BJ (cell line): ENCODE results near the gene RAD21L1. TPM values are rescaled to one million over a fixed set of nuclear protein-coding genes. Genes with fewer than 3 reads are reported as not detected.

ENCODE experiments used
- CTCF ChIA-PET: fragments of 350-600 bp; formaldehyde crosslinking; extraction: SDS; loops from one replicate; lab custom pipeline; 2021; ENCODE audit warnings: antibody characterized with exemption, inconsistent platforms; lab: Yijun Ruan, JAX
- POLR2A ChIA-PET: fragments of 300-600 bp; sonication (Branson Sonifier 250); formaldehyde crosslinking; extraction: SDS; loops from one replicate; lab custom pipeline; 2021; ENCODE audit warnings: antibody characterized with exemption; lab: Charles Lee
- DNase-seq: peaks from one replicate; pipeline ENCODE4 v3.0.0-alpha.2; 2011; ENCODE audit warnings: low read depth
- H3K27me3 ChIP-seq: 2 replicates; pipeline ENCODE4 v1.6.0; 2011; ENCODE audit warnings: low read length; ENCODE audit not compliant: control insufficient read depth, insufficient read depth
- H3K36me3 ChIP-seq: 2 replicates; pipeline ENCODE4 v1.5.1; 2011; ENCODE audit warnings: low read length; ENCODE audit not compliant: control insufficient read depth, insufficient read depth
- H3K4me3 ChIP-seq: 2 replicates; pipeline ENCODE4 v1.5.1; 2011; ENCODE audit warnings: low read depth, mild to moderate bottlenecking, control low read depth, low read length
- polyA plus RNA-seq: library from polyadenylated mRNA; depleted of rRNA; stranded (reverse); fragments of >200 nt; gene quantifications from 2 replicates; pipeline ENCODE4 v1.2.3, GENCODE V29; 2011
- TF ChIP-seq, protein P1 (sequence below): IDR thresholded peaks from 2 replicates; pipeline ENCODE4 v1.5.1; 2011; ENCODE audit warnings: low read depth, mild to moderate bottlenecking, control low read depth, inconsistent platforms, low read length, moderate library complexity; ENCODE audit not compliant: insufficient read depth

Gene RAD21L1
- polyA plus RNA-seq, 1 experiment: 0.06 TPM

DNA sequence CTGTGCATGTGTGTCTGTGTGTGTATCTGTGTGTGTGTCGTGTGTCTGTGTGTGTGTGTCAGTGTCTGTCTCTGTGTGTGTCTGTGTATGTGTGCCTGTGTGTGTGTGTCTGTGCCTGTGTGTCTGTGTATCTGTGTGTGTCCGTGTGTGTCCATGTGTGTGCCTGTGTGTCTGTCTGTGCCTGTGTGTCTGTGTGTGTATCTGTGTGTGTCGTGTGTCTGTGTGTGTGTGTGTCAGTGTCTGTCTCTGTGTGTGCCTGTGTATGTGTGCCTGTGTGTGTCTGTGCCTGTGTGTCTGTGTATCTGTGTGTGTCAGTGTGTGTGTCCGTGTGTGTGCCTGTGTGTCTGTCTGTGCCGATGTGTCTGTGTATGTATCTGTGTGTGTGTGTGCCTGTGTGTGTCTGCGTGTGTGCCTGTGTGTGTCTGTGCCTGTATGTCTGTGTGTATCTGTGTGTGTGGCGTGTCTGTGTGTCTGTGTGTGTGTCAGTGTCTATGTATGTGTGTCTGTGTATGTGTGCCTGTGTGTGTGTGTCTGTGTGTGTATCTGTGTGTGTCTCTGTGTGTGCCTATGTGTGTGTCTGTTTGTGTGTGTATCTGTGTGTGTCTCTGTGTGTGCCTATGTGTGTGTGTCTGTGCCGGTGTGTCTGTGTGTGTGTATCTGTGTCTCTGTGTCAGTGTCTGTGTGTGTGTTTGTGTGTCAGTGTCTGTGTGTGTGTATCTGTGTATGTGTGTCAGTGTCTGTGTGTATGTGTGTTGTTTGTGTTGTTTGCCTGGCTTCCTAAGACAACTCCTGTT is 51.9 kb downstream of the RAD21L1 start:
- TF ChIP-seq, protein P1, sequence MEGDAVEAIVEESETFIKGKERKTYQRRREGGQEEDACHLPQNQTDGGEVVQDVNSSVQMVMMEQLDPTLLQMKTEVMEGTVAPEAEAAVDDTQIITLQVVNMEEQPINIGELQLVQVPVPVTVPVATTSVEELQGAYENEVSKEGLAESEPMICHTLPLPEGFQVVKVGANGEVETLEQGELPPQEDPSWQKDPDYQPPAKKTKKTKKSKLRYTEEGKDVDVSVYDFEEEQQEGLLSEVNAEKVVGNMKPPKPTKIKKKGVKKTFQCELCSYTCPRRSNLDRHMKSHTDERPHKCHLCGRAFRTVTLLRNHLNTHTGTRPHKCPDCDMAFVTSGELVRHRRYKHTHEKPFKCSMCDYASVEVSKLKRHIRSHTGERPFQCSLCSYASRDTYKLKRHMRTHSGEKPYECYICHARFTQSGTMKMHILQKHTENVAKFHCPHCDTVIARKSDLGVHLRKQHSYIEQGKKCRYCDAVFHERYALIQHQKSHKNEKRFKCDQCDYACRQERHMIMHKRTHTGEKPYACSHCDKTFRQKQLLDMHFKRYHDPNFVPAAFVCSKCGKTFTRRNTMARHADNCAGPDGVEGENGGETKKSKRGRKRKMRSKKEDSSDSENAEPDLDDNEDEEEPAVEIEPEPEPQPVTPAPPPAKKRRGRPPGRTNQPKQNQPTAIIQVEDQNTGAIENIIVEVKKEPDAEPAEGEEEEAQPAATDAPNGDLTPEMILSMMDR: no peak
- DNase-seq: no peak
- H3K27me3 ChIP-seq: no peaks in the 10 kb centered on the region
- ChIA-PET POLR2A (no interaction called here), CTCF (interaction anchor here (2.1 kb wide), 1 partner anchor 11 kb away, joined by 5 read pairs; the partner anchor contains the start of gene SNPH)
- no peaks in the 10 kb centered on the region for H3K36me3 ChIP-seq
- H3K4me3 ChIP-seq: no peak overlapping the region

DNA sequence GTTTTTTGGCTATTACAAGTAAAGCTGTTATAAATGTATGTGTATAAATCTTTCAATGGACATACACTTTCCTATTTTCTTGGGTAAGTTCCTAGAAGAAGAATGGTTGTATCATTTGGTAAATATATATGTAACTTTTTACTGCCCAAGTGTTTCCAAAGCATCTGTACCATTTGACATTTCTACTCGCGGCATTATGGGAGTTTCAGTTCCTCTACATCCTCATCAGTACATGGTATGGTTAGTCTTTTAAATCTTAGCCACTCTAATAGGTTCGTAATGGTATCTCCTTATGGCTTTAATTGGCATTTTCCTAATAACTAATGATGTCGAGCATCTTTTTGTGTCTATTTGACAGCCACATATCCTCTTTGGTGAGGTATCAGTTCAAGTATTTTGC is 53.1 kb downstream of the RAD21L1 start:
- CTCF ChIA-PET: no interaction called here
- POLR2A ChIA-PET: no interaction called here
- no peaks in the 10 kb centered on the region for H3K36me3 ChIP-seq
- TF ChIP-seq, protein P1: no peak
- no peaks in the 10 kb centered on the region for H3K27me3 ChIP-seq
- no peak overlapping the region for H3K4me3 ChIP-seq
- DNase-seq: no peak

DNA sequence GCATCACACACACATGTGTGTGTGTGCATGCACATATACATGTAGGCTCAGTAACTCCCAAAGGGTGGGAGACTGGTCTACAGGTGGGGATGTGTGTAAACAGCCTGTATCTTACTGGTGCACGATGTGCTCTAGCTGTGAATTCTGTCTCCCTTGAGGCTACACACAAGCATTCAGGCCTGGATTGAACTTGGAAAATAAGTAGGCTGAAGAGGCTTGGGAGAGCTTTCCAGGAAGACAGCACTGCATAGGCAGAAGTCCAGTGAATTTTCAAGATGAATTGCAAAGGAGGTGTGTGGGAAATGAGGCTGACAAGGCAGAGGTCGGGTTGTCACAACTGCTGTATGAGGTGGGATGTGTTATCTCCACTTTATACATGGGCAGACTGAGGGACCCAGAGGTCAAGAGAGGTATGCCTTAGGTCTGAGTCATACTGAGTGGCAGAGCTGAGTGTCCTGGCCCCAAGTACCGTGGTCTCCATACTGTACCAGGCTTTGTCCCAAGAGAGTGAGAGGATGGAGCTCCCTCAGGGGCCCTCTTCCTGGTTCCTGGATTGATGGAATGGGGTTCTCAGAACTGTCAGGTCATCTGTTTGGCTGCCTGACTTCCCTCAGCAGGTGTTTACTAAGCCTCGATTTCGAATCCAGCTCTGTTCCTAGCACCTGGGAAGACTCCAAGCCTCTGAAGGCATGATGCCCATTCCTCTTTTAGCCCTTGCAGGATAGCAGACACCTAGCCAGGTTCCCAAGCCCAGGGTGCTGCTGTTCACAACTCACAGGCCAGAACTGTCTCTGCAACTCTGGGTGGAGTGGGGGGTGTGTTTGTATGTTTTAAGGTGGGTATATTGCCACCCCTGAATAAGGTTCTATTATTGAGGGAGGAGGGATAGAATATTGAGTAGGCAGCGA is 54.6 kb downstream of the RAD21L1 start:
- no peak for DNase-seq
- ChIA-PET CTCF (no interaction called here), POLR2A (no interaction called here)
- H3K27me3 ChIP-seq: no peaks in the 10 kb centered on the region
- TF ChIP-seq, protein P1: no peak
- no peaks in the 10 kb centered on the region for H3K36me3 ChIP-seq
- H3K4me3 ChIP-seq: no peak overlapping the region

DNA sequence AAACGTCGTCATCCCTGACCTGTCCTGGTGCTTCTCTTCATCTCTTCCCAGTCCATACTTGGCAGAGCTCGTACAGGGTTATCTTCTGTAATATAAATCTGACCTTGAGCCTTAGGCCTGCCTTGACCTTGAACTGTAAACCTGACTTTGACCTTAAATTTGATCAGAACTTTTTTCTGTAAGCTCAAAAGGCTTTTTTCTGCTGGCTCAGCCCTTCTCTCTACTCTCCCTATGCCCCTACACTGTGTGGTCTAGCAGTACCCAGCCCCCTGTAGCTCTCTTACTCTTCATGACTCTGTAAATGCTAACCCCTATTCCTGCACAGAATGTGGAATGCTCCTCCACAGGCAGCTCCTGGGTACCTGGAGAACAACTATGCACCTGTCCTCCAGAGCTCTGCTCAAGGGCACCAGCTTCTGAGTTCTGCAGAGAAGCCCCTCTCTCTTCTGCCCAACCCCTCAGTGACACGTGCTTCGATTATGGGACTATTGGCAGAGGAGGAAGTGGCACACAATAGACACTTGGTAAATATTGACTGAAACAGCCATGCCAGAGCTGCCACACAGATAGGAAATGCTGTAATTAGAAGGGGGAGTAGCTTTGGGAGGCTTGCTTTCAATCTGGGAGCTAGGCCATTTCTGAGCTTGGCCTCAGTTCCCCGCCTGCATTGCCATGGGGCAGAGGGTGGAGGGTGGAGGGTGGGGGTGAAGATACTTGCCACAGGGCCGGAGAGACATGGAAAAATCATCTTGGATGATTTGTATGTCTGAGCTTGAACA is 55.6 kb downstream of the RAD21L1 start:
- no peak for DNase-seq
- CTCF ChIA-PET: no interaction called here
- TF ChIP-seq, protein P1: no peak
- Histone ChIP-seq H3K36me3 (no peaks in the 10 kb centered on the region), H3K4me3 (no peak overlapping the region), H3K27me3 (no peaks in the 10 kb centered on the region; the same call in 1 of the 2 replicates)
- POLR2A ChIA-PET: no interaction called here
